ENCODE data around the gene TMEM242. TPM values are rescaled to one million over a fixed set of nuclear protein-coding genes. Genes with fewer than 3 reads are reported as not detected.
A peak's percentile ranks its signal among the peaks of the same experiment; 100 is the strongest.
"Not testable (repeated sequence)": the region's sequence is repeated elsewhere in the genome, so short reads cannot be mapped to it uniquely, and the experiment has no call there.

Gene TMEM242
- total and polyA plus RNA-seq, 8 donors = 3.4 to 6.2 (median 4.5) TPM

GRCh38 chr6:157316871-157317814 lies 6.2 kb downstream of the TMEM242 start:
- Histone ChIP-seq H3K27ac (peak overlapping the region in 2 of 4 donors; percentile 19 to 41), H3K9me3 (no peaks in the 10 kb centered on the region), H3K4me3 (no peak overlapping the region), H3K36me3 (peaks cover 0 to 15% (median 0%) of the 10 kb centered on the region in 3 donors), H3K4me1 (peaks cover 0 to 8% (median 0%) of the 10 kb centered on the region in 3 donors), H3K27me3 (no peaks in the 10 kb centered on the region)
- DNase-seq (peak in 4 of 6 donors; percentile 32 to 69 (median 48)), ATAC-seq (peak; percentile 62 to 83 (median 66)), FAIRE-seq (no peak)
- TF ChIP-seq CTCF (IDR thresholded peaks at IDR 0.05) = no peak
- intact Hi-C loops (cut with DNase I) = loop anchor here in 2 of 3 donors (5.0 to 10.0 kb wide), 2 partner anchors 278 to 345 kb away; no protein-coding TSS in a partner anchor
- WGBS, 2 donors = 38 to 45% methylated on average over 6 of the region's 6 CpGs

GRCh38 chr6:157314705-157315321 lies 8.5 kb downstream of the TMEM242 start:
- H3K4me3 ChIP-seq = no peak overlapping the region
- FAIRE-seq (no peak), ATAC-seq (peak; percentile 70 to 95 (median 91)), DNase-seq (no peak)
- WGBS, 2 donors = 9 to 16% methylated on average over 7 of the region's 7 CpGs
- intact Hi-C loops (cut with DNase I) = loop anchor here in 2 of 3 donors (5.0 to 10.0 kb wide), 2 partner anchors 280 to 347 kb away; no protein-coding TSS in a partner anchor
- H3K4me1 ChIP-seq = peaks cover 0 to 8% (median 0%) of the 10 kb centered on the region in 3 donors
- peaks cover 0 to 15% (median 0%) of the 10 kb centered on the region in 3 donors for H3K36me3 ChIP-seq
- no peak overlapping the region for H3K27ac ChIP-seq
- H3K27me3 ChIP-seq = no peaks in the 10 kb centered on the region
- peak; percentile 24 to 75 (median 64) for TF ChIP-seq CTCF (IDR thresholded peaks at IDR 0.05)
- H3K9me3 ChIP-seq = no peaks in the 10 kb centered on the region

DNA sequence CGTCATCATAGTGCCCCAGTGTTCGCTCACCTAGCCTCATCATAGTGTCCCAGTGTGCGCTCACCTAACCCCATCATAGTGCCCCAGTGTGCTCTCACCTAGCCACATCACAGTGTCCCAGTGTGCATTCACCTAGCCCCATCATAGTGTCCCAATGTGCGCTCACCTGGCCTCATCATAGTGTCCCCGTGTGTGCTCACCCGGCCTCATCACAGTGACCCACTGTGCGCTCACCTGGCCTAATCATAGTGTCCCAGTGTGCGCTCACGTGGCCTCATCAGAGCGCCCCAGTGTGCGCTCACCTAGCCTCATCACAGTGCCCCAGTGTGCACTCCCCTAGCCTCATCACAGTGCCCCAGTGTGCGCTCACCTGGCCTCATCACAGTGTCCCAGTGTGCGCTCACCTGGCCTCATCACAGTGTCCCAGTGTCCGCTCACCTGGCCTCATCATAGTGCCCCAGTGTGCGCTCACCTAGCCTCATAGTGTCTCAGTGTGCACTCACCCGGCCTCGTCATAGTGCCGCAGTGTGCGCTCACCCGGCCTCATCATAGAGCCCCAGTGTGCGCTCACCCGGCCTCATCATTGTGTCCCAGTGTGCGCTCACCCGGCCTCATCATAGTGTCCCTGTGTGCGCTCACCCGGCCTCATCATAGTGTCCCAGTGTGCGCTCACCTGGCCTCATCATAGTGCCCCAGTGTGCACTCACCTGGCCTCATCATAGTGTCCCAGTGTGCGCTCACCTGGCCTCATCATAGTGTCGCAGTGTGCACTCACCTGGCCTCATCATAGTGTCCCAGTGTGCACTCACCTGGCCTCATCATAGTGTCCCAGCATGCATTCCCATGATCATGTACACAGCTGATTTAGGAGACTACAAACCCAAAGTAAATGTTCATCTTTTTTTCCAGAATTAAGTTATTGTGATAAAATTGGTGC lies 9.5 kb downstream of the TMEM242 start:
- Histone ChIP-seq H3K9me3 (no peaks in the 10 kb centered on the region), H3K4me3 (no peak overlapping the region), H3K27me3 (no peaks in the 10 kb centered on the region), H3K36me3 (peaks cover 0 to 14% (median 0%) of the 10 kb centered on the region in 3 donors), H3K4me1 (peaks cover 0 to 8% (median 0%) of the 10 kb centered on the region in 3 donors), H3K27ac (no peak overlapping the region)
- intact Hi-C loops (cut with DNase I) = loop anchor here in 2 of 3 donors (10.0 kb wide), 1 partner anchor 281 kb away; no protein-coding TSS in a partner anchor
- WGBS, 2 donors = 87 to 89% methylated on average over 29 of the region's 29 CpGs
- FAIRE-seq (no peak), ATAC-seq (no peak), DNase-seq (no peak)
- no peak for TF ChIP-seq CTCF (IDR thresholded peaks at IDR 0.05)

DNA sequence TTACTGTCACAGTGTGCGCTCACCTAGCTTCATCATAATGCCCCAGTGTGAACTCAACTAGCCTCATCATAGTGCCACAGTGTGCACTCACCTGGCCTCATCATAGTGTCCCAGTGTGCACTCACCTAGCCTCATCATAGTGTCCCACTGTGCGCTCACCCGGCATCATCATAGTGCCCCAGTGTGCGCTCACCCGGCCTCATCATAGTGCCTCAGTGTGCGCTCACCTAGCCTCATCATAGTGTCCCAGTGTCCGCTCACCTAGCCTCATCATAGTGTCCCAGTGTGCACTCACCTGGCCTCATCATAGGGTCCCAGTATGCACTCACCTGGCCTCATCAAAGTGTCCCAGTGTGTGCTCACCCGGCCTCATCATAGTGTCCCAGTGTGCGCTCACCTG lies 10.6 kb downstream of the TMEM242 start:
- Histone ChIP-seq H3K9me3 (no peaks in the 10 kb centered on the region), H3K4me1 (peaks cover 0 to 8% (median 0%) of the 10 kb centered on the region in 3 donors), H3K4me3 (no peak overlapping the region), H3K36me3 (peaks cover 0 to 4% (median 0%) of the 10 kb centered on the region in 3 donors), H3K27ac (no peak overlapping the region), H3K27me3 (no peaks in the 10 kb centered on the region)
- ATAC-seq = no peak
- TF ChIP-seq CTCF (IDR thresholded peaks at IDR 0.05) = no peak
- WGBS, 2 donors = 73 to 75% methylated on average over 9 of the region's 9 CpGs
- no peak for DNase-seq
- intact Hi-C loops (cut with DNase I) = loop anchor here in 2 of 3 donors (10.0 kb wide), 1 partner anchor 282 kb away; no protein-coding TSS in a partner anchor
- no peak for FAIRE-seq

DNA sequence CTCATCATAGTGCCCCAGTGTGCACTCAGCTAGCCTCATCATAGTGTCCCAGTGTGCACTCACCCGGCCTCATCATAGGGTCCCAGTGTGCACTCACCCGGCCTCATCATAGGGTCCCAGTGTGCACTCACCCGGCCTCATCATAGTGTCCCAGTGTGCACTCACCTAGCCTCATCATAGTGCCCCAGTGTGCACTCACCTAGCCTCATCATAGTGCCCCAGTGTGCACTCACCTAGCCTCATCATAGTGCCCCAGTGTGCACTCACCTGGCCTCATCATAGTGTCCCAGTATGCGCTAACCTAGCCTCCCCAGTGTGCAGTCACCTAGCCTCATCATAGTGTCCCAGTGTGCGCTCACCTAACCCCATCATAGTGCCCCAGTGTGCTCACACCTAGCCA lies 12.6 kb downstream of the TMEM242 start:
- not testable (repeated sequence) for H3K27me3 ChIP-seq, H3K36me3 ChIP-seq, FAIRE-seq, DNase-seq, H3K27ac ChIP-seq, H3K9me3 ChIP-seq, H3K4me3 ChIP-seq, H3K4me1 ChIP-seq
- intact Hi-C loops (cut with DNase I) = loop anchor here in 2 of 3 donors (10.0 kb wide), 1 partner anchor 284 kb away; no protein-coding TSS in a partner anchor
- WGBS, 2 donors = 84% methylated on average over 4 to 5 of the region's 5 CpGs
- ATAC-seq = peak in 1 of 4 donors; percentile 49
